GM19193 (cell line): ENCODE results near the gene GINS2.

ENCODE experiments used
- POLR2A ChIP-seq: IDR thresholded peaks from 4 replicates; pipeline ENCODE4 v1.6.1; 2011; ENCODE audit not compliant: insufficient read depth, insufficient read length; ENCODE audit errors: extremely low read depth

GINS2 gene

DNA sequence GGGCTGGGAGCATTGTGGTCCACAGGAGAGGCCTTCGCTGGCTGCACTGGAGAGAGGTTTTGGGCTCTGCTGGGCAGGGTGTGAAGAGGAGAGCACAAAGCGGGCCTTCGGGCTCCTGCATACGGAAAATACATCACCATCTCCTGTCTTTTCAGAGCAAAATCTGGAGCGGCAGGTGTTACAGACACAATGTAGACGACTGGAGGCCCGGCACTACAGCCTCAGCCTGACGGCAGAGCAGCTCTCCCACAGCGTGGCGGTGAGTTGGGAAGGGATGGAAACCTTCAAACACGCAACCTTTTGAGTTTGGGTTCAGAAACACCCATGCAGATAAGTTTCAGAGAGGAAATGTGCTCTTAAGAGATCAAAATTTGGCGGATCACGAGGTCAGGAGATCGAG lies 17.9 kb downstream of the GINS2 start:
- no peak for TF ChIP-seq POLR2A

DNA sequence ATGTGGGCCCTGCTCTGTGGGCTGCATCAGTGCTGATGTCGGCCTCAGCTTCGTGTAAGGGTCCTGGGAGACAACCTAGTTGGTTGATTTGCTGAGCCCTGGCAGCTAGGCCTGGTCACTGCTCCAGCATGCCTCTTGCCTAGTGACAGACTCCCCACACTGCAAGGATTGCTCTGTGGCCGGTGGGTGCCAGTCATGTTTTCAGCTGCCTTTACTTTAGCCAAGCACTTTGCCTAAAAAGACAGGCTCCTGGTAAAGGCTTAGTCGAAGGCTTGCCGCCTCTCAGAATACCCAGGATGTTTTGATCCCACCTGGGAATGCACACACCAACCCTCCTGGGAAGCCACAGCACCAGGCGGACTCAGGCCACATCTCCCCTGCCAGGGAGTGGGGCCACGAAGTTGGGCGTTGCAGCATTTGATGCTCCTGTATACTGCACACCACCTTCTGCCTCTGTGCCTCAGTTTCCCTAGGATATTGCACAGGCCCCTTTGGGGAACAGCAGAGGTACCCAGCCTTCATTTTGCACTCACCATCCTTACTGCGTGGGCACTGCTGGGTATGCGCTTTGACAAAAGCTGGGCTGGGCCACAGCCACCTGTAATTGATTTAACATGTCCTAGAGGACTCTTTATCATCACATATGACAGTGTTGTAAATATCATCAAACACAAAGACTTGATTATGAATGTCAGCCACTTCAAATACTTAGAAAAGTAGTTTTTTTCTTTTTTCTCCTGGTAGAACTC lies 19.9 kb downstream of the GINS2 start:
- no peak for TF ChIP-seq POLR2A

DNA sequence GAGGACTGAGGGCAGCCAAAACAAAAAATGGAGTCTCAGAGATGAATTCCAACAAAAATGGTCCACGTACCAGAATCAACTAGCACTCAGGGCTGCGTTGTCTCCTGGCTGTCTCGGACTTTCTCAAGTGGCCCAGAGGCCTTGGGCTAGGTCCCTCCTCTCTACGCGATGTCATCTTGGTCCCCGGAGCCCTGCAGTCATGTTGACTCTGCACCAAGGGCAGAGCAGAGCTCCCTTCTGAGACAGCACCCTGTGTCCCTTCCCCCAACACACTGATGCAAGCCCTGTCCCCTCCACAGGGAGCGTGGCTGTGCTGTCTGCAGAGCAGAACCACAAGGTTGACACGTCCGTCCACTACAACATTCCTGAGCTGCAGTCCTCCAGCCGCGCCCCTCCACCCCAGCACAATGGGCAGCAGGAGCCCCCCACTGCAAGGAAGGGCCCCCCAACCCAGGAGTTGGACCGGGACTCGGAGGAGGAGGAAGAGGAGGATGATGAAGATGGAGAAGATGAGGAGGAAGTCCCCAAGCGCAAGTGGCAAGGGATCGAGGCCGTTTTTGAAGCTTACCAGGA lies 20.8 kb downstream of the GINS2 start:
- TF ChIP-seq POLR2A = no peak

DNA sequence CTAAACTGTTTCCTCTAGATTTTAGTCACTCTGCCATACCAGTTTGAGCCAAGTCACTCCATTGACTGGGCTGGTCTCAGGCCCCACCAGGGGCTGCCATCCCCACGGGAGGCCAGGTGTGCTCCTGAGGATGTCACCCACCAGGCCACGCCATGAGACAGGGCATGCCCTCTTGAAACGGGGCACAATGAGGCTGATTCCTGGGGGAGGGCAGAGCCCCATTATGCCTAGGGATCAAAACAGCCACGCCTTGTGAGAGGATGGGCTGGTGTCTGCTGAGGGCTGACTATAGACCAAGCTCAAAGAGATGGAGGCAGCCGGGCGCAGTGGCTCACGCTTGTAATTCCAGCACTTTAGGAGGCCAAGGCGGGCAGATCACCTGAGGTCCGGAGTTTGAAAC lies 21.5 kb downstream of the GINS2 start:
- no peak for TF ChIP-seq POLR2A

DNA sequence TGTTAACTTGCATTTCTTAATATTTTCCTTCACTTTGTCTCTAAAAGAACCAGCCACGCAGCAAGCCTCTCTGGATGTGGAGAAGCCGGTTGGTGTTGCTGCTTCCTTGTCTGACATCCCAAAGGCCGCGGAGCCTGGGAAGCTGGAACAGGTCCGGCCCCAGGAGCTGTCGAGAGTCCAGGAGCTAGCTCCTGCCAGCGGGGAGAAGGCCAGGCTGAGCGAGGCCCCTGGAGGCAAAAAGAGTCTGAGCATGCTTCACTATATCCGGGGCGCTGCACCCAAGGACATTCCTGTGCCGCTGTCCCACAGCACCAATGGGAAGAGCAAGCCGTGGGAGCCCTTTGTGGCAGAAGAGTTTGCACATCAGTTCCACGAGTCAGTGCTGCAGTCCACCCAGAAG lies 22.8 kb downstream of the GINS2 start:
- TF ChIP-seq POLR2A = no peak

DNA sequence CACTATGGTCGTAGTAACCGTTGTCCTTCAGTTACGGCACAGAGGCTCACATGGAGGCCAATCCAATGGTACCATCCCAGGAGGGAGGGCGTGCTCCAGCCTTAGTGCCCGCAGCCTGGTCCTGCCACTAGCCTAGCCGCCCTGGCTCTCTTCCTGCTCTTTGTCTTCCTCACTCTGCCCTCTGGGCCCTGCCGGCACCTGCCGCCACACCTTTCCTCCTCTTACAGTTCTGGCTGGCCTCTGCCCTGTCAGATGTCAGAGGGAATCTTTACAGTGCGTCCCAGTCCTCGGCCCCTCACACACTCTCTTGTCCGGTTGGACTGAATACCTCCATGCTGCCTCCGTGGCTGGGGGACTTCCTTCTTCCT lies 23.4 kb downstream of the GINS2 start:
- peak; percentile 23 for TF ChIP-seq POLR2A

DNA sequence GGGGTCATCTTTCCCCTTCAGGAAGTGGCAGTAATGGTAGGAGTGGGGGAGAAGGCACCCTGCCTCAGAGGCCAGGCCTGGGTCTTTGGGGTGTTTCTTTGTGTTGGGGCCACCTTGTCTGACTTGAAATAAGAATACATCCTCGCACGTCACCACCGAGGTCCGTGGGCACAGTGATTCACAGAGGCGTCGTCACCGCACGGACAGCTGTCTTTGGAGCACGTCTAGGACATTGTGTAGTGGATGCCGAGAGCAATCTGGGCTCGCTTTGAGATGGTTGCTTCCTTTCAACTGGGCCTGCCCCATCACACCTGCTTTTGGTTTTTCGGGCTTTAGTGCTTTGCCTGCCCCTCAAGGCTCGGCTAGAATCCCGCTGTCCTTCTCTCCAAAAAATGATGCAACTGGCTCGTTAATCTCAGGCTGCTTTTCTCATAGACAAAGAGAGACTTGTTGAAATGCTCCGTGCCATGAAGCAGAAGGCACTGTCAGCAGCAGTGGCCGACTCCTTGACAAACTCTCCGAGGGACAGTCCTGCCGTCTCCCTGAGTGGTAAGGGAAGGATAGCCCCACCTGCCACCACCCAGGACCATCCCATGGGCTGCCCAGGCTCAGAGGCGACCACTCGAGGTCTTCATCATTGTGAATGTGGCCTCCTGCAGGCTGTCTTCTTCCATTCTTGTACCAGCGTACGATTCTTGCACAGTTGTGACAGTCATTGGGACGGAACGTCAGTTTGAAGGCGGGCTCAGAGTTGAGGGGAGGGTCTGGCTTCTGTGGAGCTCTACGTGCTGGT lies 24.0 kb downstream of the GINS2 start:
- TF ChIP-seq POLR2A = no peak

DNA sequence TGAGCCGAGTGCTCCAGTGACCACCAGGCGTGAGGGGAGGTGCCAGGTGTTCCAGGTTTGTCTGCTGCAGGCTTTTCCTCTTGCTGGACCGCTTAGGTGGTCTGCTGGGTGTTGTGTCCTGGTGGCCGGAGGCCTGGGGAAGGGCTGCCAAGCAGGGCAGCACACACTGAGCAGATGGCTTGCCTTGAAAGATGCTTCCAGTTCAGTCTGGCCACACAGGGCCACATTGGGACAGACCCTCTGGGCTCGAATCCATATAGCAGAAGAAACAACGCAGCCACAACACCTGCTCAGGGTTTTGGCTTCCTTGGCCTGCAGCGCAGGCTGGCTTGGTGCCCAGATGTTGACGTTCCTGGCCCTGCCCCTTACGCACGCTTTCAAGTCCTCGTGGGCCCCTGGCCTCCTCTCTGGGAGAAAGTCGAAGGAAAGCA lies 24.8 kb downstream of the GINS2 start:
- TF ChIP-seq POLR2A = no peak

DNA sequence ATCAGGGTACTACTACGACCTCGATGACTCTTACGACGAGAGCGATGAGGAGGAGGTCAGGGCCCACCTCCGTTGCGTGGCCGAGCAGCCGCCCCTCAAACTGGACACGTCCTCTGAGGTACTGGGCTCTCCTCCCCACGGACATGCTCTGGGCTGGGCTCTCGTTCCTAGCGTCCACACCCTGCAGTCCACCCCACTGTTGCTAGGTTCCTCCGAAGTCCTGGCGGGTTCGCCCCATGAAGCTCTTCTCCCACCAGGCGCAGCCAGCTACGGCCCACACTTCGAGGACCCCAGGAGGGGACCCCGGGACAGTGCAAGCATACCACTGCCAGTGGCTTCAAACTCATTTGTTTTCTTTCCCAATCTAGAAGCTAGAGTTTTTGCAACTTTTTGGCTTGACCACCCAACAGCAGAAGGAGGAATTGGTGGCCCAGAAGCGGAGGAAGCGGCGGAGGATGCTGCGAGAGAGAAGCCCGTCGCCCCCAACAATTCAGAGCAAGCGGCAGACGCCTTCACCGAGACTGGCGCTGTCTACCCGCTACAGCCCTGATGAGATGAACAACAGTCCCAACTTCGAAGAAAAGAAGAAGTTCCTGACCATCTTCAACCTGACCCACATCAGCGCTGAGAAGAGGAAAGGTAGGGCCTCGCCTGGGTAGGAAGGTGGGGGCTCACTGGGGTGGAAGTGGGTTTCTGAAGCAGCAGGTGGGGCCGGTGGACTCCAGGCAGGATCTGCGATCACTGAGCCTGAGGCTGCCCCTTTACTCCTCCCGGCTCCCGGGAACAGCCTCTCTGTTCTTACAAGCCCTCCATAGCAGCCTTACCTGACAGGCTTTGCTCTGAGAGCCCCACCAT lies 25.6 kb downstream of the GINS2 start:
- TF ChIP-seq POLR2A = no peak

DNA sequence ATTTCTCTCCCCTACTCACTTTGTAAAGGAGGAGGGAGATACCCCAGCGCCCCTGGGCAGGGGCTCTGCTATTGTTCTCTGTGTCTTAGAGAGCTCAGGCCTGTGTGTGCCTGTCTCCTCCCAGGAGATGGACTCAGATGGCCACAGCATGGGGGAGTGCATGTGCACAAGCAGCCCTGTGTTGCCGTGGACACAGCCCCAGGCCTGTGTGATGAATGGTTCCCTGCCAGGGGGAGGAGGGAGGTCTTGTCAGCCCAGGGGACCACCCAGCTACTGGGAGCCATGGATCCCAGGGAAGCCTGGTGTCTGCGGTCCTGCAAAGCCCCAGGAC lies 26.3 kb downstream of the GINS2 start:
- TF ChIP-seq POLR2A = no peak

DNA sequence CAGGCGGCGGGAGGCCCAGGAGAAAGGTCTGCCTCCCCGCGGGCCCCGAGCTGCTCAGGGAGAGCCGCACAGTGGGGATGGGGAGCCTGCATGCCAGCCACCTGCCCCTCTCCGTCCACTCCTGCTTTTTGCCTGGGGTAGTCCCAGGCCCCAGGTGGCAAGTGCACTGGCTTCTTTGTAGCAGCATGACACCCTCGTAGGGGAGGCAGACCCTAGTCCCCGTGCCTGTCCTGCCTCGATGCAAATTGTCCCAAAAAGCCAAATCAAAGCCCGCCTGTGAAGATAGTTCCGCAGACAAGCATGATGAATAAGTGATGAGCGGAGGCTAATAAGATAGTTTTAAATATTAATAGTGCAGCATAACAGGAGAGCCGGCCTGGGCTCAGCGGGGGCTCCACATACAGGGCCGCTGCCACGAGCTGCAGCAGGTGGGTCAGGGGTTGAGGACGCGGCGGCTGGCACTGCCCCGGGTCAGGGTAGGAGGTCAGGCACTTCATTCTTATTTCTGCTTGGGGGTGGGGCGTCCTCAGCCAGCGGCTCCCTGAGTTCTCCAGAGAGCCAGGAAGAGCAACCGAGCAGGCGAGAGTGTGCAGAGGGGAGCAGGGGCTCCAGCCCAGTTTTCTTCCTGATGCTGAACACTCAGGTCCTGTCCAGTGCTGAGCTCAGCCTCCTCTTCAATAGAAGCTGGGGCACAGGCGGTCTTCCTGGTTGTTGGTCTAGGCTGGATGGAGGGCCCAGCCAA lies 26.8 kb downstream of the GINS2 start:
- no peak for TF ChIP-seq POLR2A

DNA sequence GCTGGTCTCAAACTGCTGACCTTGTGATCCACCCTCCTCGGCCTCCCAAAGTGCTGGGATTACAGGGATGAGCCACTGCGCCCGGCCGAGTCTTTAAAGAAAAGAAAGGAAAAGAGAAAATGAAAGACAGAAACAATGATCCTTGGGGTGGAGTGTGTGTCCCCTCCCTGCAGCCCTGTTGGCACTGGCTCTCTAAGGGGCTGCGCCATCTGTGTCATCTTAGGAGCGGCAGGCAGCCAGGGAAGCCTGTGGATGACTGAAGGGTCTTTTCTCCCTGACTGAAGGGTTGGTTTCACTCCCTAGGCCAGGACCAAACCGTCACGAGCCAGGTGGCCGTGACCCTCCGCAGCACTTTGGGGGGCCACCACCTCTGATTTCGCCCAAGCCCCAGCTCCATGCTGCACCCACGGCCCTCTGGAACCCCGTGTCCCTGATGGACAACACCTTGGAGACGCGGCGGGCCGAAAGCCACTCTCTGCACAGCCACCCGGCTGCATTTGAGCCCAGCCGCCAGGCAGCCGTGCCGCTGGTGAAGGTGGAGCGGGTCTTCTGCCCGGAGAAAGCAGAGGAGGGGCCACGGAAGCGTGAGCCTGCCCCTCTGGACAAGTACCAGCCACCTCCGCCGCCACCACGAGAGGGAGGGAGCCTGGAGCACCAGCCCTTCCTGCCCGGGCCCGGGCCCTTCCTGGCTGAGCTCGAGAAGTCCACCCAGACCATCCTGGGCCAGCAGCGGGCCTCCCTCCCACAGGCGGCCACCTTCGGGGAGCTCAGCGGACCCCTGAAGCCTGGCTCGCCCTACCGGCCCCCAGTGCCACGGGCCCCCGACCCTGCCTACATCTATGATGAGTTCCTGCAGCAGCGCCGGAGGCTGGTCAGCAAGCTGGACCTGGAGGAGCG lies 27.7 kb downstream of the GINS2 start:
- TF ChIP-seq POLR2A = no peak

DNA sequence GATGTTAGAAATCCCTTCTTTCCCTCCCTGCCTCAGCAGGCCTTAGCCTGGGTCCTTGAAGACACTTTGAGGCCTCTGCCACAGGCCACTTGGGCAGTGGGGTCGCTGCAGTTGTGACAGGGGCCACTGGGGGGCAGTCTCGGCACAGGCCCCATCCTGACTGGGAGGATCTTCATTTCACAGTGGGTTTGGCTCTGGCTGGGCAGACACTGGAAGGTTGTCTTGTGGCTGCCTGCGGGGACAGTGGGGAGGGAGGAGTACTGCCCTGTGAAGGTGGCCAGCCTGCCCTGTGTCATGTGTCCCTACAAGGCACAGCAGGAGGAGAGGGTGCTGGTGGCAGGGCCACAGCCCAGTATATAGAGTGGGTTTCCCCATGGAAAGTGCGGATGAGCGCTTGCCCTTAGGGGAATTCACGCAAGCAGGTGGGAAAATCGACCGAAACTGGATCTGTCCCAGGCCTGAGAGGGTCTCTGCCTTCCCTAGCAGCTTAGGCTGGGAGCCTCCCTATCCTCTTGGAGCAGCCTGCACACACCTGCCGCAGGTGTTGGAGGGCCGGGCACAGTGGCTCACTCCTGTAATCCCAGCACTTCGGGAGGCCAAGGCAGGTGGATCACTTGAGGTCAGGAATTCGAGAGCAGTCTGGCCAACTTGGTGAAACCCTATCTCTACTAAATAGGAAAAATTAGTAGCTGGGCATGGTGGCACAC lies 28.8 kb downstream of the GINS2 start:
- no peak for TF ChIP-seq POLR2A
